Testis (tissue), 2 donors: ENCODE measurements around the gene ART5.

Source experiments
- POLR2A ChIP-seq: fragments of 450-650 bp; IDR thresholded peaks from one replicate; pipeline ENCODE4 v1.6.1; 2017; ENCODE audit warnings: antibody characterized with exemption, mild to moderate bottlenecking, moderate library complexity
- TF ChIP-seq, protein P1 (sequence below), 3 experiments: fragments of 450-650 bp in 2 of 3; fragments of 200-600 bp in 1 of 3; sonication (generic) in 1 of 3; IDR thresholded peaks; one replicate each; pipeline ENCODE4 v1.5.1; 2016 to 2019; ENCODE audit warnings: antibody characterized with exemption in 3 of 3, mild to moderate bottlenecking in 2 of 3, moderate library complexity in 1 of 3

DNA sequence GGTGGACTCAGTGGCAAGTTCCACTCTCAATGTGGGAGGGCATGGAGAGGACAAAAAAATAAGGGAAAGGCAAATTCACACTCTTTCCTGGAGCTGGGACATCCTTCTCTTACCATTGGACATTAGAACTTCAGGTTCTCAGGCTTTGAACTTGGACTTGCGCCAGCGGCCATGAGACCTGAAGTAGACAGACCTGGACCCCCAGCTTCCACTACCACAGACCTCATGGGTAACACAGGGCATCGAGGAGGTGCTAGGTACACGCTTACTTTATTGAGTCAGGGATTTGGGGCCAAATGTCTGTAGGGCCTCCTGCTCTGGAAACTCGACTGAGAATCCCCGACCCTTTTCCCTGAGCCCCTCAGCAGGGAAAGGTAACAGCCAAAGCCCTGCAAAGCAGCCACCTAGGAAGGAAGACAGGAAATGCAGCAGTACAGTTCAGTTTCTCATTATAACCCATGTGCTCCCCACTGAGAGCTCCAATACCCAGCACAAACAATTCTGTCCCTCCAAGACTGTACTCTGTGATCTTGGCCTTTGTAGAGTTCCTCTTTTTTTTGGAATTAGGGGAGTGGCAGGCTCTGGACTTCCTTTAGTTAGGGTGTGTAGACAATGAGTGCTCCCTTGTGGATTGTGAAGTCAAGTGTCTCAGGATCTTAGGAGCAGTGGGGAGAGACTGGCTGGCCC is 23.7 kb upstream of the ART5 start:
- TF ChIP-seq, protein P1, sequence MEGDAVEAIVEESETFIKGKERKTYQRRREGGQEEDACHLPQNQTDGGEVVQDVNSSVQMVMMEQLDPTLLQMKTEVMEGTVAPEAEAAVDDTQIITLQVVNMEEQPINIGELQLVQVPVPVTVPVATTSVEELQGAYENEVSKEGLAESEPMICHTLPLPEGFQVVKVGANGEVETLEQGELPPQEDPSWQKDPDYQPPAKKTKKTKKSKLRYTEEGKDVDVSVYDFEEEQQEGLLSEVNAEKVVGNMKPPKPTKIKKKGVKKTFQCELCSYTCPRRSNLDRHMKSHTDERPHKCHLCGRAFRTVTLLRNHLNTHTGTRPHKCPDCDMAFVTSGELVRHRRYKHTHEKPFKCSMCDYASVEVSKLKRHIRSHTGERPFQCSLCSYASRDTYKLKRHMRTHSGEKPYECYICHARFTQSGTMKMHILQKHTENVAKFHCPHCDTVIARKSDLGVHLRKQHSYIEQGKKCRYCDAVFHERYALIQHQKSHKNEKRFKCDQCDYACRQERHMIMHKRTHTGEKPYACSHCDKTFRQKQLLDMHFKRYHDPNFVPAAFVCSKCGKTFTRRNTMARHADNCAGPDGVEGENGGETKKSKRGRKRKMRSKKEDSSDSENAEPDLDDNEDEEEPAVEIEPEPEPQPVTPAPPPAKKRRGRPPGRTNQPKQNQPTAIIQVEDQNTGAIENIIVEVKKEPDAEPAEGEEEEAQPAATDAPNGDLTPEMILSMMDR (IDR thresholded peaks at IDR 0.05) = no peak
- no peak for TF ChIP-seq POLR2A
